ENCODE measurements around the gene PXDN.

DNA sequence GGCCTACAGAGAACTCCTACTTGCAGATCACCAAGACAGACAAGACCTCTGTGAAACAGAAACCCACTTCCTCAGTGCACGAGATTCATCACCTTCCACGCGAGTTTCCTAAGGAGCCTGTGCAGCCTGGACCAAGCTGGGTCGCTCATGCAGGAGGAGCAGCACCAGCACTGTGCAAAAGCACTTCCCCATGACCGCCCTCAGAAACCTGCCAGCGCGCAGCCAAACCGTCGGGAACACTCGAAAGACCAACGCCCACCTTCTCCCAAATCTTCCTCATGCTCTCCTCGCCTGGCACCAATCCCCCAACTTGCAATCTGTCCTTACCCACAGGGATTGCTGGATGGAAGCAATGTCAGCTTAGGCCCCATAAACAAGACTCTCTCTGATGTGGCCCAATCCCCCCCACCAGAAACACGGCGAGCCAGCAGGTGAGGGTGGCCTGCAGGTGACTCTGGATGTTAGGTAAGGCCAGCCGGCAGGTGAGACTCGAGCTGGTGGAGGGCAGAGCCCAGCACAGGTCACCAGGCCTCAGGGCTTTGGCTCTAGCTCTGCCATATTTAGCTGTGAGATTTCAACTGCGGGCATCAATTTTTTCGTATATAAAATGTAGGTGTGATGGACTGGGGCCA, 69.4 kb downstream of the PXDN start:
- TF ChIP-seq, protein P1, sequence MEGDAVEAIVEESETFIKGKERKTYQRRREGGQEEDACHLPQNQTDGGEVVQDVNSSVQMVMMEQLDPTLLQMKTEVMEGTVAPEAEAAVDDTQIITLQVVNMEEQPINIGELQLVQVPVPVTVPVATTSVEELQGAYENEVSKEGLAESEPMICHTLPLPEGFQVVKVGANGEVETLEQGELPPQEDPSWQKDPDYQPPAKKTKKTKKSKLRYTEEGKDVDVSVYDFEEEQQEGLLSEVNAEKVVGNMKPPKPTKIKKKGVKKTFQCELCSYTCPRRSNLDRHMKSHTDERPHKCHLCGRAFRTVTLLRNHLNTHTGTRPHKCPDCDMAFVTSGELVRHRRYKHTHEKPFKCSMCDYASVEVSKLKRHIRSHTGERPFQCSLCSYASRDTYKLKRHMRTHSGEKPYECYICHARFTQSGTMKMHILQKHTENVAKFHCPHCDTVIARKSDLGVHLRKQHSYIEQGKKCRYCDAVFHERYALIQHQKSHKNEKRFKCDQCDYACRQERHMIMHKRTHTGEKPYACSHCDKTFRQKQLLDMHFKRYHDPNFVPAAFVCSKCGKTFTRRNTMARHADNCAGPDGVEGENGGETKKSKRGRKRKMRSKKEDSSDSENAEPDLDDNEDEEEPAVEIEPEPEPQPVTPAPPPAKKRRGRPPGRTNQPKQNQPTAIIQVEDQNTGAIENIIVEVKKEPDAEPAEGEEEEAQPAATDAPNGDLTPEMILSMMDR (IDR thresholded peaks at IDR 0.05; ENCODE audit: low read depth, low read length, poor library complexity, severe bottlenecking): no peak
- no peak for TF ChIP-seq EZH2phosphoT487 (IDR thresholded peaks at IDR 0.05; ENCODE audit: borderline replicate concordance, low read length)

All from DOHH2 (cell line).